ENCODE results near the gene TNNT2. TPM values are rescaled to one million over a fixed set of nuclear protein-coding genes. Genes with fewer than 3 reads are reported as not detected.

TNNT2 gene
- total RNA-seq, 1 donor from 2014 or later, result 3.0 TPM

DNA sequence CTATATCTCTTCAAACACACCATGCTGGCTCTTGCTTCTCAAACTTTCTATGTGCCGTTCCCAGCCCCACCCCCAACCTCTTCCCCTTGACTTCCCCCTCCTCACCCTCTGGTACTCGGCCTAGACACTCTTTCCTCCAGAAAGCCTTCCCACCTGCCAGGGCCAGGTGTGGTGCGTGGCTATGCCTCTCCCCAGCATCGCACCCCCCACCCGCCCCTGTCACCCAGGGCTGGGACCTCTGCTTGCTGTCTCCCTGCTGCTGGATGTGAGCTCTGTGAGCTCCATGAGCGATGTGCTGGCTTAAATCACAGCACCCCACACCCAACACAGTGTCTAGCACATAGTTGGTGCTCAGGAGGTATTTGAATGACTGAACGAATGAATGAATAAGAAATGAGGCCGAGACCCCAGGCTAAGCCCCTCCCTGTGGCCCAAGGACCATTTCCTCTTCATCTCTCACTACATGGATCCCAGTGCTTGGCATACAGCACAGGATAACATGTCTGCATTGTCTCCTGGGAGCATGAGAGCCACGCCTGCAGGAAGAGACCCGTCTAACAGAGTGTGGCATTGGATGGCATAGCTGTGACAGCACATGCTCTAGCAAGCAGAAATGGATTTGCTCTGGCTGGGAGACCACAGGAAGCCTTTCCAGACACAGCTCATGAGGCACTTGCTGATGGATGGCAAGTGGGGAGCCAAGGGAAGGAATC is 19.7 kb downstream of the TNNT2 start:
- Mint-ChIP-seq H3K27me3 (ENCODE audit: unreplicated experiment) (peaks cover 39% of the 10 kb centered on the region), H3K27ac (ENCODE audit: unreplicated experiment) (no peak overlapping the region), H3K9me3 (ENCODE audit: unreplicated experiment) (no peaks in the 10 kb centered on the region), H3K36me3 (ENCODE audit: unreplicated experiment) (no peaks in the 10 kb centered on the region), H3K4me3 (ENCODE audit: unreplicated experiment) (no peak overlapping the region), H3K4me1 (ENCODE audit: unreplicated experiment) (no peaks in the 10 kb centered on the region)
- TF ChIP-seq, protein P1, sequence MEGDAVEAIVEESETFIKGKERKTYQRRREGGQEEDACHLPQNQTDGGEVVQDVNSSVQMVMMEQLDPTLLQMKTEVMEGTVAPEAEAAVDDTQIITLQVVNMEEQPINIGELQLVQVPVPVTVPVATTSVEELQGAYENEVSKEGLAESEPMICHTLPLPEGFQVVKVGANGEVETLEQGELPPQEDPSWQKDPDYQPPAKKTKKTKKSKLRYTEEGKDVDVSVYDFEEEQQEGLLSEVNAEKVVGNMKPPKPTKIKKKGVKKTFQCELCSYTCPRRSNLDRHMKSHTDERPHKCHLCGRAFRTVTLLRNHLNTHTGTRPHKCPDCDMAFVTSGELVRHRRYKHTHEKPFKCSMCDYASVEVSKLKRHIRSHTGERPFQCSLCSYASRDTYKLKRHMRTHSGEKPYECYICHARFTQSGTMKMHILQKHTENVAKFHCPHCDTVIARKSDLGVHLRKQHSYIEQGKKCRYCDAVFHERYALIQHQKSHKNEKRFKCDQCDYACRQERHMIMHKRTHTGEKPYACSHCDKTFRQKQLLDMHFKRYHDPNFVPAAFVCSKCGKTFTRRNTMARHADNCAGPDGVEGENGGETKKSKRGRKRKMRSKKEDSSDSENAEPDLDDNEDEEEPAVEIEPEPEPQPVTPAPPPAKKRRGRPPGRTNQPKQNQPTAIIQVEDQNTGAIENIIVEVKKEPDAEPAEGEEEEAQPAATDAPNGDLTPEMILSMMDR (IDR thresholded peaks at IDR 0.05), result no peak
- DNase-seq (ENCODE audit: extremely low spot score, unreplicated experiment), result no peak

DNA sequence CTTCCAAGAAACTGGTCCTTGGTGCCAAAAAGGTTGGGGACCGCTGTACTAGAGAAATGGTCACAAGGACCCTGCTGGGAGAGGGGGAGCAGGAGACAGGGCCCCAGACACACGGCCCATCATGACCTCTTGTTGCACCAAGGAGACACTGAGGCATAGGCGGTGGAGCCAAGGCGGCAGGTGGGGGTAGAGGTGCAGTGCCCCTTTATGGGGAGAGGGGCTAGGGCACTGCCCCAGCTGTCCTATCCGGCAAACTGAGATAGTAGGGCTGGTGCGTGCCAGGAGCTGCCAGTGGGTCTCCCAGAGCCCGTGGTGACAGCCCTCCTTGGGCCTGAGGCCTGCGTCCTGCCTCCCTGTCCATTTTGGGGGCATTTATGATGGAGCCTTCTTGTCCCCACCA is 20.3 kb downstream of the TNNT2 start:
- no peak for DNase-seq (ENCODE audit: extremely low spot score, unreplicated experiment)
- Mint-ChIP-seq H3K9me3 (ENCODE audit: unreplicated experiment) (no peaks in the 10 kb centered on the region), H3K4me3 (ENCODE audit: unreplicated experiment) (no peak overlapping the region), H3K36me3 (ENCODE audit: unreplicated experiment) (no peaks in the 10 kb centered on the region), H3K27ac (ENCODE audit: unreplicated experiment) (no peak overlapping the region), H3K27me3 (ENCODE audit: unreplicated experiment) (peaks cover 40% of the 10 kb centered on the region), H3K4me1 (ENCODE audit: unreplicated experiment) (no peaks in the 10 kb centered on the region)
- TF ChIP-seq, protein P1 (IDR thresholded peaks at IDR 0.05), result no peak

DNA sequence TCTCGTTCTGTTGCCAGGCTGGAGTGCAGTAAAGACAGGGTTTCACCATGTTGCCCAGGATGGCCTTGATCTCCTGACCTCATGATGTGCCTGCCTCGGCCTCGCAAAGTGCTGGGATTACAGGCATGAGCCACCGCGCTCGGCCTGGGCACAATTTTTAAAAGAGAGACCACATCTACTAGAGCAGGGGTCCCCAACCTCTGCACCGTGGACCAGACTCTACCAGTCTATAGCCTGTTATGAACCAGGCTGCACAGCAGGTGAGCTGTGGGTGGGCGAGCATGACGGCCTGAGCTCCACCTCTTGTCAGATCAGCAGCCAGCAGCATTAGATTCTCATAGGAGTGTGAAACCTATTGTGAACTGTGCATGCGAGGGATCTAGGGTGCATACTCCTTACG is 20.8 kb downstream of the TNNT2 start:
- no peaks in the 10 kb centered on the region for H3K9me3 Mint-ChIP-seq (ENCODE audit: unreplicated experiment)
- no peak overlapping the region for H3K4me3 Mint-ChIP-seq (ENCODE audit: unreplicated experiment)
- no peak overlapping the region for H3K27ac Mint-ChIP-seq (ENCODE audit: unreplicated experiment)
- DNase-seq (ENCODE audit: extremely low spot score, unreplicated experiment), result no peak
- peaks cover 39% of the 10 kb centered on the region for H3K27me3 Mint-ChIP-seq (ENCODE audit: unreplicated experiment)
- TF ChIP-seq, protein P1 (IDR thresholded peaks at IDR 0.05), result no peak
- no peaks in the 10 kb centered on the region for H3K36me3 Mint-ChIP-seq (ENCODE audit: unreplicated experiment)
- no peaks in the 10 kb centered on the region for H3K4me1 Mint-ChIP-seq (ENCODE audit: unreplicated experiment)

GRCh38 chr1:201356236-201356635 is 21.2 kb downstream of the TNNT2 start:
- TF ChIP-seq, protein P1 (IDR thresholded peaks at IDR 0.05), result no peak
- H3K27me3 Mint-ChIP-seq (ENCODE audit: unreplicated experiment), result peaks cover 42% of the 10 kb centered on the region
- no peaks in the 10 kb centered on the region for H3K9me3 Mint-ChIP-seq (ENCODE audit: unreplicated experiment)
- no peak overlapping the region for H3K27ac Mint-ChIP-seq (ENCODE audit: unreplicated experiment)
- DNase-seq (ENCODE audit: extremely low spot score, unreplicated experiment), result no peak
- H3K36me3 Mint-ChIP-seq (ENCODE audit: unreplicated experiment), result no peaks in the 10 kb centered on the region
- H3K4me1 Mint-ChIP-seq (ENCODE audit: unreplicated experiment), result no peaks in the 10 kb centered on the region
- no peak overlapping the region for H3K4me3 Mint-ChIP-seq (ENCODE audit: unreplicated experiment)

DNA sequence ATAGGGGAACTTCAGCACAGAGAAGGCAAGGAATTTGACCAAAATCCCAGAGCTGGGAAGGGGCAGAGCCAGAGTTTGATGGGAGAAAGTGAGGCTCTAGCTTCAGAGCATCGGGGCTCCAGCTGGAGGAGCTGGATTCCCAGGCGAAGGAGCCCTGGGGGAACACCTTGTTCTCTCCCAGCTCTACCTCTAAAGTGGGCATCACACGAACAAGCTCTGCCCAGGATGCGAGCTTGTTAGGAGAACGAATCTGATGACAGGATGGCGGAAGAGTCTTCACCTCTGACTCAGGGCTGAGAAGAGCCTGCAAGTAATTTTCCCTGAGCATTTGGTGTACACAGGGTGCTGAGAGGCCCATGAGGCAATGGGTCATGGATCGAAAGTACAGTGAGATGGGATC is 22.0 kb downstream of the TNNT2 start:
- Mint-ChIP-seq H3K27me3 (ENCODE audit: unreplicated experiment) (peaks cover 47% of the 10 kb centered on the region), H3K4me3 (ENCODE audit: unreplicated experiment) (no peak overlapping the region), H3K9me3 (ENCODE audit: unreplicated experiment) (no peaks in the 10 kb centered on the region), H3K27ac (ENCODE audit: unreplicated experiment) (no peak overlapping the region), H3K36me3 (ENCODE audit: unreplicated experiment) (no peaks in the 10 kb centered on the region), H3K4me1 (ENCODE audit: unreplicated experiment) (no peaks in the 10 kb centered on the region)
- no peak for DNase-seq (ENCODE audit: extremely low spot score, unreplicated experiment)
- TF ChIP-seq, protein P1 (IDR thresholded peaks at IDR 0.05), result no peak

All from osteocyte (in vitro differentiated cells).